ENCODE results near the gene WDR7.

- TF ChIP-seq CTCF (IDR thresholded peaks at IDR 0.05) (no peak), MYC (IDR thresholded peaks at IDR 0.05; ENCODE audit: borderline replicate concordance, low read length) (no peak), POLR2A (IDR thresholded peaks at IDR 0.05; ENCODE audit: low read length) (no peak), HOXA7 (CRISPR knock-in tag; IDR thresholded peaks at IDR 0.05) (no peak), JUN (IDR thresholded peaks at IDR 0.05) (no peak), RARB (CRISPR knock-in tag; IDR thresholded peaks at IDR 0.05) (no peak), GATA3 (IDR thresholded peaks at IDR 0.05; ENCODE audit: borderline replicate concordance) (no peak), SREBF2 (IDR thresholded peaks at IDR 0.05) (no peak), ZFP36 (IDR thresholded peaks at IDR 0.05; ENCODE audit: borderline replicate concordance, partially characterized antibody) (no peak)
Measured at GRCh38 chr18:57052173-57052572, 401.0 kb downstream of the WDR7 start.

All from A549 (cell line).